8988T (cell line): ENCODE data around the gene AKAP17A.

Experiments used
- DNase-seq: peaks from one replicate; pipeline ENCODE4 v3.0.0; 2011

Gene AKAP17A

DNA sequence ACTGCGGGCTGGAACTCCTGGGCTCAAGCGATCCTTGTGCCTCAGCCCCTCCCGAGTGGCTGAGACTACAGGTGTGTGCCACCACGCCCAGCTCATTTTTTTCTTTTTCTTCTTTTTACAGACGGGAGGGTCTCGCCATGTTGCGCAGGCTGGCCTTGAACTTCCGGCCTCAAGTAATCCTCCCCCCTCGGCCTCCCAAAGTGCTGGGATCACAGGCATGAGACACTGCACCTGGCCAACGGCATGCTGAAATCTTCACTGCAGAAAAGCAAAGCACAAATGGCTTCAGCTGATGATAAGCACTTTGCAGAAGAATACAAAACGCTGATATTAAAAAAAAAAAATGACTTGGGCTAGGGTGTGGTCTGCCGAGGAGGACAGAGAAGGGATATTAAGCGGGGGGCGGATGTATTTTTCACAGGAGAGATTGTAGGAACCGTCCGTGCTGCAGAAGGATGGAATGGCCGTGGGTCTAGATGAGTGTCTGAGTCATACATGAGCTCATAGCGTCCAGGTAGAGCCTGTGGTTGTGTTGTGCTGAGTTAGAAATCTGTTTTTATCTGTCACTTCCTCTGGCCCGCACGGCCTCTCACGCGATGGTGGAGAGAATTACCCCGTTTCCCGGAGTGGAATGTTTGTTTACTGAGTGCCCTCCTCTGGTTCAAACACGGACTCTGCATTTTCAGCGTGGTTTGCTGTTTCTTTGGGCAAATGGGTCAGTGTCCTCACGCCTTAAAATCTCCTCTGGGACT lies 8.5 kb upstream of the AKAP17A start:
- no peak for DNase-seq

DNA sequence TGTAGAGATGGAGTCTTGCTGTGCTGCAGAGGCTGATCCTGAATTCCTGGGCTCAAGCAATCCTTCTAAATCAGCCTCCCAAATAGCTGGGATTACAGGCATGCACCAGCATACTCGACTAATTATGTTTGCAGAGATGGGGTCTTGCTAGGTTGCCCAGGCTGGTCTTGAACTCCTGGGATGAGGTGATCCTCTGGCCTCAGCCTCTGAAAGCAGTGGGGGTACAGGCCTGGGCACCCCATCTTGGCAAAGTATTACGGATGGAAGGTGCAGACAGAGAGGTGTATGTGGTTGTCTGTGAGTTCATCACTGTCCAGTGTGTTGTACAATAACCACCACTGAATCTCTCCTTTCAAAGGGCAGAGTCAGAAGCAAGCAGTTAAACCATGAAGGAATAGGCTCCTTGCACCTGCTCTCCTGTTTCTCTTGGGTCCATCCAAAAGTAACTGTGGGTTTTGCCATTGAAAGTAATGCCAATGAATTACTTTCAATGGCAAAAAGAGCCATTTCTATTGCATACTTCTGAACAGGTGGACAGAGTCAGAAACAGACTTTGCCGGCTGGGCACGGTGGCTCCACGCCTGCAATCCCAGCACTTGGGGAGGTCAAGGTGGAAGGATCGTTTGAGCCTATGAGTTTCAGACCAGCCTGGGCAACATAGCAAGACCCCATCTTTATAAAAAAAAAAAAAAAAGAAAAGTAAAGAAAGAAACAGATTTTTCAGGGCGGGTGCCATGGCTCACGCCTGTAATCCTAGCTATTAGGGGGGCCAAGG lies 7.0 kb upstream of the AKAP17A start:
- no peak for DNase-seq

DNA sequence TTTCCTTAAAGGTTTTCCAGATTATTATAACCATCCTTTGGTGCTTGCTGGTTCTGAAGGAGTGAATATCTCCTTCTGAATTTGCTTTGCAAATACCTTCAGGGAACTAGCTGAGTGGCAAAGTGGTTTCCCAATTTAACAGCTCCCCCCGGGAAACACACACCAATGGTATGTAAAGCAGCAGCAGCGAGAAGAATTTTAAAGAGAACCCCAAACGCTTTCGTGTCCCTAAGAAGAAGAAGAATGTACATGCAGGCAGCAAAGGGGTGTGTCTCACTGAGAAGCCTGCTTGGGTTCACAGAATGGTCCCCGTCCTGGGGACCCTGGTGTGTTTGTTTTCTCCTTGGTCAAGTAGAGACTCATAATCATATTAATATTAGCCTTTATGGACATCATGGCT lies 4.2 kb upstream of the AKAP17A start:
- no peak for DNase-seq

DNA sequence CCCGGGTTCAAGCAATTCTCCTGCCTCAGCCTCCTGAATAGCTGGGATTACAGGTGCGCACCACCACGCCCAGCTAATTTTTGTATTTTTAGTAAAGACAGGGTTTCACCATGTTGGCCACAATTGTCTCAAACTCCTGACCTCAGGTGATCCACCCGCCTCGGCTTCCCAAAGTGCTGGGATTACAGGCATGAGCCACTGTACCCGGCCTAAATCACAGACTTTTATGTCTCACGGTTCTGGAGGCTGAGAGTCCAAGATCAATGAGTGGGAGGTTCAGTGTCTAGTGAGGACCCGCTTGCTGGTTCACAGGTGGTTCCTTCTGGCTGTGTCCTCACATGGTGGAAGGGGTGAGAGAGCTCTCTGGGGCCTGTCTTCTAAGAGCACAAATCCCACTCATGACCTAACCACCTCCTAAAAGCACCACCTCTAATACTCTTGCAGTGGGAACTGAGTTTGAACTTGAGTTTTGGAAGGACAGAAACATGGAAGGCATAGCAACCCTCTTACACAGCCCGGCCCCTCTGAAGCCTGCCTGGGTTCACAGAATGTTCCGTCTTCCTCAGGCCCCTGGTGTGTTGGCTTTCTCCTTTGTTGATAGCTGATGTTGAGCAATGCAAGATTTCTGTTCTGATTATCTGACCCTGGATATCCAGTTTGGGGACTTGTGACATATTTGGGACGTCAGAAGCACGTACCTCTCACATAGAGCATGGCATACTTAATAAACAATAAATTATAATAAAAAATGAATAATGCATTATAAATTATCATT lies 1.9 kb upstream of the AKAP17A start:
- no peak for DNase-seq

DNA sequence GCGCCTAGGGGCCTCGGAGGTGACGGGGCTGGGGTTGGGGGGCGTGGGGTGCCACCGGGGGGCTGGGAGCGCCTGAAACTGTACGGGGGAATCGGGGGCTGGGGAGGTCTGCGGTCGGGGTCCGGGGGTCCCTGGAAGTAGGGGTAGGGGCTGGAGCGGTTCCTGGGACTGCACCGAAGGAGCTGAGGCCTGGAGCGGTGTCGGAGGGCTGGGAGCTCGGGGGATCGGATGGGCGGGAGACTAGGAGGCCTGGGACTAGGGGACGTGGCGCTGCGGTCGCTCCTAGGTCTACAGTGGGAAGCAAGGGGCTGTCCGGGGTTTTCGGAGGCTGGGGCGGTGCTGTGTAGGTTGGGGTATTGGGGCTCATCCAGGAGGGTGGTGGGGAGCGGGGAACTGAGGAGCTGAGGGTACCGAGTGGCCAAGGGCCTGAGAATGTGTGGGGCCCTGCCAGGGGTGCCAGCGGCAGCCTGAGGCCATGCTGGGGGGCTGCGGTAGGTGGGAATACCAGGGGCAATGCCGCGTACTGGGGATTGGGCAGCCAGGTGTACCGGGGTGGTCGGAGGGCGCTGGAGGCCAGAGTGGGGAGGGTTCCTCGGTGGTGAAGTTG lies 562 bp downstream of the AKAP17A start:
- peak; percentile 50 for DNase-seq

DNA sequence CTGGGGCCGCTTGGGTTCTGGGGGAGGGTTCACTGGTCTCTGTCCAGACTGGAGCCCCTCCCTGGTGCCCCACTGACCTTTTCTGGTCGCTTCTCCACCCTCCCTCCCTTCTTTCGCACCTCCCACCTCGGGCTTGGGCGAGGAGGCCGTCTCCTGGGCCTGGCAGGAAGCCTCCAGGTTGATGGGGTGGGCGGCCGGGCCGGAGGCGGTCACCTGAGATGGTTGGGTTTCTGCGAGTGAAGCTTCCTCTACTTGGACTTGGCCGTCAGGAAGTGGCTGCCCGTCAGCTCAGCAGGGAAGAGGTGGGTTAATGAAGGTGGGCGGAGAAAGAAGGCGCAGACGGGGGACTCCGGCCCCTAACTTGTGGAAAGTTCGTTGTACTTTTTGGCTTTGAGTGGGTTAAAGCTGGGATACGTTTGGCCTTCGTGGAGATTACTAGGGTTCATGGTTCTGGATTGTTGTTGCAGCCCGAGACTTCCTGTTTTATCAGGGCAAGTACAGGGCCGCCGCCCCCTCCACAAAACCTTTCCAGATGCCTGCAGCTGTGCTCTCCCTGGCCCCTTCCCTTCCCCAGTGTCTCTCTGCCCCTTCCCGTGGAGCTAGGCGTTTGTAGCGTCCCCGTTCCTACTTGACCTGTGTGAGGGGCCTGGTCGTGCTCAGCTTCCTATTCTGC lies 1.2 kb downstream of the AKAP17A start:
- DNase-seq = peak; percentile 72

DNA sequence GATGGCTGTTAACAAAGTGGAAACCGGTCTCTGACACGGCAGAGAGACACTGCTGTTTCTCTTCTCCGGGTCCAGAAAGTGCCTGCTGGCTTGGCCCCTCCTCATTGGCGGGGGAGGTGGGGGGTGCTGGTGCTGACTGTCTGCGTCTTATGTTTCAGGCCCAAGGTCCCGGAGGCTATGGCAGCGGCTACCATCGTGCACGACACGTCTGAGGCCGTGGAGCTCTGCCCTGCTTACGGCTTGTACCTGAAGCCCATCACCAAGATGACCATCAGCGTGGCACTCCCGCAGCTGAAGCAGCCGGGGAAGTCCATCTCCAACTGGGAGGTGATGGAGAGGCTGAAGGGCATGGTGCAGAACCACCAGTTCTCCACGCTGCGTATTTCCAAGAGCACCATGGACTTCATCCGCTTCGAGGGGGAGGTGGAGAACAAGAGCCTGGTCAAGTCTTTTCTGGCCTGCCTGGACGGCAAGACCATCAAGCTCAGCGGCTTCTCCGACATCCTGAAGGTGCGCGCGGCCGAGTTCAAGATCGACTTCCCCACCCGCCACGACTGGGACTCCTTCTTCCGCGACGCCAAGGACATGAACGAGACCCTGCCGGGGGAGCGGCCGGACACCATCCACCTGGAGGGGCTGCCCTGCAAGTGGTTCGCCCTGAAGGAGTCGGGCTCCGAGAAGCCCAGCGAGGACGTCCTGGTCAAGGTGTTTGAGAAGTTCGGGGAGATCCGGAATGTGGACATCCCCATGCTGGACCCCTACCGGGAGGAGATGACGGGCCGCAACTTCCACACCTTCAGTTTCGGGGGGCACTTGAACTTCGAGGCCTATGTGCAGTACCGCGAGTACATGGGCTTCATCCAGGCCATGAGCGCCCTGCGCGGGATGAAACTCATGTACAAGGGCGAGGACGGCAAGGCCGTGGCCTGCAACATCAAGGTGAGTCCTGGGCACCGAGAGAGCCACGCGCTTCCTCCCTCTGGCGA lies 2.2 kb downstream of the AKAP17A start:
- DNase-seq = peak; percentile 16

DNA sequence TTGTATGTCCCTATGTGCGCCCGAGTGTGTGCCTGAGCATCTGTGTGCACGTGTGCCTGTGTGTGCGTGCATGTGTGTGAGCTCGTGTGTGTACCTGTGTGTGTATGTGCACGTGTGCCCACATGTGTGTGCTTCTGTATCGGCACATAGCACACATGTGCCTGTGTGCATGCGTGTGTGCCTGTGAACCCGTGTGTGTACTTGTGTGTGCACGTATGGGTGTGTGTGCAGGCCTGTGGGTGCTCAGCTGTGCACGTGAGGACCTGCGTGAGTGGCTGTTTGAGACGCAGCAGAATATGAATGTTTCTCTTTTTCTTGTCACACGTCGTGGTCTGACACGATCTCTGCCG lies 4.3 kb downstream of the AKAP17A start:
- no peak for DNase-seq

DNA sequence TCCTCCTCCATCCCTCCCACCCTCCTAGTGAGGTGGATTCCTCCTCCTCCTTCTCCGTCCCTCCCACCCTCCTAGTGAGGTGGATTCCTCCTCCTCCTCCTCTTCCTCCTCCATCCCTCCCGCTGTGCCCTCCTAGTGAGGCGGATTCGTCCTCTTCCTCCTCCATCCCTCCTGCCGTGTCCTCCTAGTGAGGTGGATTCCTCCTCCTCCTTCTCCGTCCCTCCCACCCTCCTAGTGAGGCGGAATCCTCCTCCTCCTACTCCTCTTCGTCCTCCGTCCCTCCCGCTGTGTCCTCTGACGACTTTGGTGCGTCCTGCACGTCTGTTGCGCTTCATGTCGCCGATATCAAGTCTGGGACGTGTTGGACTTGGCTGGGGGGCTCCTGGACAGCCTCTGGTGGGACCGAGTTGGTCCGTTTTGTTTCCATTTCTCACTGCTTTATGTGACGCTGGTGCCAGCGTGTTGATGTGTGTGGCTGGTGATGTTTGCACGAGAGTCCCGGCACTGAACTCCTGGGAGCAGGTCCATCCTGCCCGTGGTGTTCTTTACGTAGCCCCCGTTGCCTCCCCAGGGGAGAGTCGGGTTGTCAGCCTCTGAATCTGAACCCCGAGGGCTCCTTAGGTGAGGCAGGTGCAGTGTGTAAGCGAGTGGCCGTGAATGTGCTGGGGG lies 5.4 kb downstream of the AKAP17A start:
- no peak for DNase-seq

DNA sequence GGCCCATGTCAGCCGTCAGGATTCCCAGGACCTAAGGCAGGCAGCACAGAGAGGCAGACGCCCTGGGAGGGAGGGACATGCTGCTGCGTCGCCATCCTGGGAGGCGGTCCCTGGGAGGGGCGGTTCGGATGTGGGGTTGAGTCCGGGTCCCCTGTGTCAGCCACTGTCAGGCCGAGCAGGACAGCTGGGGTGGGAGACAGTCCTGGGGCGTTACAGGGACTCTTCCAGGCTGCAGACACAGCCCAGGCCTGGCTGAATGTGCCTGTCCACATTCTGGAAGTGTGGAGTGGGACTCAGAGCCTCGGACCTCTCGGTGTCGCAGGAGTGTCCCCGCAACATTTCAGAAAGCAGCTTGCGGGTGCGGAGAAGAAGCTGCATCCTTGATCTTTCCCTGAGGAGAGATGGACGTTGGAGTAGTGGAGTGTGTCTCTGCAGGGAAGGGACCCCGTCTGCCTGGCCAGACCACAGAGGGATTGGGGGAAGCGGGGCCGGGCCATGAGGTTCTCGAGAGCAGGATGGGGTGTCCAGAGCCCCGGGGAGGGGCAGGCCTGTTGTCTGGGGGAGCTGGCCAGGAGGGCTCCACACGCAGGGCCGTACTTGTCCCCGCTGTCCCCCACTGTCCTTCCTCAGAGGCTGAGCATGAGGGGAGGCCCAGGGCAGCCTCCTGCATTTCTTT lies 6.1 kb downstream of the AKAP17A start:
- DNase-seq = peak; percentile 29

DNA sequence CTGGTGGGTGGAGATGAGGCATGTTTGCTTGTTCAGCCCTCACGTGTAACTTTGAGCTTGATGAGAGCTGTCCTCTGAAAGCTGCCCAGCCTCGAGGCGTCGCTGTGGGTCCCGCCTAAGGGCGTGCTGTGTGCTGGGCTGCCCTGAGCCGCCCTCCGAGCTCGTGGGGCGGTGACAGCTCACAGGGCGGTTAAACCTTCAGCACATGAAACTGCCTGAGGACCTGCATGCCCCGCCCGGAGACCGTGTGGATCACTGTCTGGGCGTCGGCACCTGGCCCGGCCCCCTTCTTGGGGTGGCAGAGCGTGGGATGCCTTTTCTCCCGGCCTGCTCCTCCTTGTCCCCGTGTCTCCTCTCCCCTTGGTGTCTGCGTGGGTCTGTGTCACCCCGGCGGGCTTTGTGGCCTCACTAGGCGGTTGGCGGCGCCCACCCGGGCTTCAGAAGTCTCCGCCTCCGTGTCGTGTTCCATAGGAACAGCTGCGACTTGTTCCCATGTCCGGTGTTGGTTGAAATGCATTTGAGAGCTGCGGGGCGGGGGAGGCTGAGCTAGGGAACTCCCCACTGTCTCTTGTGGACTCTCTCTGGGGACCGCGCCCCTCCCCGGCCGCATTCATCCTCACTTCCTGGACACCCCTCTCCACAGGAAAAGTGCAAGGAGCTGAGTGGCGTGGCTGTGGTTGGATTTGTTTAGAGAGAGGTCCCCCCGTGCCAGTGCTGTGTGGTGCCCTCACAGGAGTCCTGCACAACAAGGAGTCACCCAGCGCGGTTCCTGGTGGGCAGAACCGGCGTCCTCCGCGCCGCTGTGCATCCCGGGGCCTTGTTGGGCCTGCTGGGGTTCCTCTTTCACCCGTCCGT lies 6.8 kb downstream of the AKAP17A start:
- DNase-seq = peak; percentile 24

DNA sequence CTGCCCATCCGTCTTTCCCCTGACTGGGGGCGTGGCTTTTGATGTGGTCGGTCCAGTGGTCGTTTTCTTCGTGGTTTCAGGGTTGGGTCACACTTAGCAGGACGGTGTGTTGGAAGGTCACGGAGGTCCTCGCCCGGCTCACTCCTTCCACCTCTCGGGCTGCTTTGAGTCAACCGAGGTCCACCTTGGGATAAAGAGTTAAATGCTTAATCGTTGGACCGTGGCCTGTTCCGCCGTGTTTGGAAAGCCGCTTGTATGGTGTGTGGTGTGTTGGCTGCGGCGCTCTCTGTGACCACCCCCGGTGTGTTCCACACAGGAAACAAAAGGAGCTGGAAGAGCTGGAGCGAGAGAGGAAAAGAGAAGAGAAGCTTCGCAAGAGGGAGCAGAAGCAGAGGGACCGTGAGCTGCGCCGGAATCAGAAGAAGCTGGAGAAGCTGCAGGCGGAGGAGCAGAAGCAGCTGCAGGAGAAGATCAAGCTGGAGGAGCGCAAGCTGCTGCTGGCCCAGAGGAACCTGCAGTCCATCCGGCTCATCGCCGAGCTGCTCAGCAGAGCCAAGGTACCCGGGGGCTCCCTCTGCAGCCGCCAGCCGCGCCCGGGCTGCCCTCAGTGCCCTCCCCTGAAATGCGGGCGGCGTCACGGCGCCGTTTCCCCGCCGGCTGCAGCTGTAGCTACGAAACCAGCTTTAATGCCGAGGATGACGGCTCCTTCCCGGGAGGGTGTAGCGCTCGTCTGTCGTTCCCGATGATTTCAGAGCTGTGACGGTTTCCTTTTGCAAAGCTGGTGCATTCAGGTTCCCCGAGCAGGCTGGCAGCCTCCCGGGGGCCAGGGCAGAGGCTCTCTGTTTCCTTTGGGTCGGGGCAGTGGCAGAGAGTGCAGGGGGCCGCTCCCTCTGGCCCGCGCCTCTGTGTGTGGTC lies 7.7 kb downstream of the AKAP17A start:
- no peak for DNase-seq

DNA sequence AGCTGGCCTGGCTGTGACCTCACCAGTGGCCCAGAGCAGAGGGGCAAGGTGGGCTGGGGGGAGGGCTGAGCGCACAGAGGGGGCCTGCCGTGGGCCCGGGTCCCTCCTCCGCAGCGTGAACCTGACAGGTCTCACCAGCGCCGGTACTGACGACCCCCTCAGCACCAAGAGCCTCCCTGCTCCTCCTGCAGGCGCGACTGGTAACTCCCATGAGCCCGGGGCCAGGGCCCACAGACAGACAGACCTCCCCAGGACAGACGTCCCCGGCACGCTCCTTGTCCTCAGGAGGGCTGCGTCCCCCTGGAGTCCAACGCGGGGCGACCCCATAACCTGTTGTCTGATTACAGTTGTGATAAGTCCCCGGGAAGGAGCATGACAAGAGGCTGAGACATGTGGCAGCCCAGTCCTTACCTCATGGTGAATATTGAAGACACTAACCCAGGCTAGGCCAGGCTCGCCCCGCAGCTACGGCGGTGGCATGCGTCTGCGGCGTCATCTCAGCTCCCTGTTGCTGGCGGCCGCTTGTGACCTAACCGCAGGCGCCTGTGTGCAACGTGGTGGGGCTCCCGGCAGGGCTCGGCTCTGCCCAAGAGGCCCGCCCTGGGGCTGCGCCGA lies 8.5 kb downstream of the AKAP17A start:
- DNase-seq = no peak

DNA sequence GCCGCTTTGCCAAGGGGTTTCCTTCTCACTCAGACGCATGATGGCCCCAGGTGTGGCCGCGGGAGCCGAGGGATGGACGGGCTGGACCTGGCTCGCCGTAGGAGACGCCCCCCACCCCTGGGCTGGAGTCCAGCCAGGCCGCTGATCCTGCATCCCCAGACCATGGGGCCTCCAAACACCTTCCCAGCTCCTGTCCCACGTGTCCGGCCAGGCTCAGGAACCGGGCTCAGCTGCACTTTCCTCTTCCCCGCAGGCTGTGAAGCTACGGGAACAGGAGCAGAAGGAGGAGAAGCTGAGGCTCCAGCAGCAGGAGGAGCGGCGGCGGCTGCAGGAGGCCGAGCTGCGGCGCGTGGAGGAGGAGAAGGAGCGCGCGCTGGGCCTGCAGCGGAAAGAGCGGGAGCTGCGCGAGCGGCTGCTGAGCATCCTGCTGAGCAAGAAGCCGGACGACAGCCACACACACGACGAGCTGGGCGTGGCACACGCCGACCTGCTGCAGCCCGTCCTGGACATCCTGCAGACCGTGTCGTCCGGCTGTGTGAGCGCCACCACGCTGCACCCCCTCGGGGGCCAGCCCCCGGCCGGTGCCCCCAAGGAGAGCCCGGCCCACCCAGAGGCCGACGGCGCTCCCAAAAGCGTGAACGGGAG lies 9.1 kb downstream of the AKAP17A start:
- no peak for DNase-seq

DNA sequence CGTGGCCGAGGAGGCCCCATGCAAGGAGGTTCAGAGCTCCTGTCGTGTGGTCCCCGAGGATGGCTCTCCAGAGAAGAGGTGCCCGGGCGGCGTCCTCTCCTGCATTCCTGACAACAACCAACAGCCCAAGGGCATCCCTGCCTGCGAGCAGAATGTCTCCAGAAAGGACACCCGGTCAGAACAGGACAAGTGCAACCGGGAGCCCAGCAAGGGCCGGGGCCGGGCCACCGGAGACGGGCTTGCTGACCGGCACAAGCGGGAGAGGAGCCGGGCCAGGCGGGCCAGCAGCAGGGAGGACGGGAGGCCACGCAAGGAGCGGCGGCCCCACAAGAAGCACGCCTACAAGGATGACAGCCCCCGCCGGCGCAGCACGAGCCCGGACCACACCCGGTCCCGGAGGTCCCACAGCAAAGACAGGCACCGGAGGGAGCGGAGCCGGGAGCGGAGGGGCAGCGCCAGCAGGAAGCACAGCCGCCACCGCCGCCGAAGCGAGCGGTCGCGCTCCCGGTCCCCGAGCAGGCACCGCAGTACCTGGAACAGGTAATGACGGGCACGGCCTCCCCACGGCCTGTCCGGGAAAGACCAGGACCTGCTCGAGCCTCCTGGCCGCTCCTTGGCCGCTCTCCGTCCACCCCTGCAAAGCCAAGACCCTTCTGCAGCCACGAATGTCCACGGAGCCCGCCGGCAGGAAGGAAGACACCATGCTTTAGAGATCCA lies 9.8 kb downstream of the AKAP17A start:
- no peak for DNase-seq

DNA sequence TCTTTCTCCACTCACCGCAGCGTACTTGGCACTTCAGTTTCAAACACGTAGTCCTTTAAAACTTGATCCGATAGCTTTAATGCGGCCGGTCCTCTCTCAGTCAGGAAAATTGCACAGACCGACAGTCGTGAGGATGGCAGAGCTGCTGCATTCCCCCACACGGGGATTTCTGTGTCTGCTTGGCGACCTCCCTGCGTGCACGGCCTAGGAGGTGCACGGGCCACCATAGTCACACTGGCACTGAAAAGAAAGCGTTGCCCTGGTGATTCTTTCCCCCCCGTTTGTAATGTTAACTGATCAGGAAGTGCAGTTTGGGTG lies 10.3 kb downstream of the AKAP17A start:
- no peak for DNase-seq

DNA sequence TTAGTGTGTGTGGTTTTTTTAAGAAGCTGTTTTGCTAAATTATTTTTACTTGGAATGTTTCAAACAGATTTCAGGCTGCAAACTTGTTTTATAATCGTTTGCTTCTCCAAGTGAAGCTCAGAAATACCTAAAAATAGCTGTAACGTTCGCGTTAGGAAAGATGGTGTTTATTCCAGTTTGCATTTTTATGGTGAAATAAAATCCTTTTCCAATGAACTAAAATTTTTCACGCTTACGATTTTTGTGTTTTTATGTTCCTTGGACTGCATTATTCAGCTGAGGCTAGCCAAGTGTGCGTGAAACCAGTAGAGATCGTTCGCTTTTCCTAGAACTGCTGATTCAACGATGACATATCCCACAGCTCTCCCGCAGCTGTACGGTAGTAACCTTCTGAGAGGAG lies 10.9 kb downstream of the AKAP17A start:
- DNase-seq = no peak
